Measurements from ENCODE around the gene TMEM143.

GRCh38 chr19:48295458-48295857 is 68.3 kb downstream of the TMEM143 start:
- TF ChIP-seq CTCF (IDR thresholded peaks at IDR 0.05) = no peak
- no peak for TF ChIP-seq EP300 (IDR thresholded peaks at IDR 0.05)

Data from upper lobe of left lung (tissue), 4 donors.